ENCODE measurements around the gene IGFL1. TPM values are rescaled to one million over a fixed set of nuclear protein-coding genes. Genes with fewer than 3 reads are reported as not detected.
"Not testable (repeated sequence)": the region's sequence is repeated elsewhere in the genome, so short reads cannot be mapped to it uniquely, and the experiment has no call there.

IGFL1 gene
- total RNA-seq, 1 experiment from 2014 or later = not detected

GRCh38 chr19:46261501-46261900, 32.0 kb downstream of the IGFL1 start:
- not testable (repeated sequence) for H3K36me3 ChIP-seq (replicated peaks; ENCODE audit: control insufficient read depth, insufficient read depth, low read length); H3K4me3 ChIP-seq (ENCODE audit: insufficient read depth, low read depth, low read length); H3K27me3 ChIP-seq (ENCODE audit: control insufficient read depth, insufficient read depth, low read length); DNase-seq

DNA sequence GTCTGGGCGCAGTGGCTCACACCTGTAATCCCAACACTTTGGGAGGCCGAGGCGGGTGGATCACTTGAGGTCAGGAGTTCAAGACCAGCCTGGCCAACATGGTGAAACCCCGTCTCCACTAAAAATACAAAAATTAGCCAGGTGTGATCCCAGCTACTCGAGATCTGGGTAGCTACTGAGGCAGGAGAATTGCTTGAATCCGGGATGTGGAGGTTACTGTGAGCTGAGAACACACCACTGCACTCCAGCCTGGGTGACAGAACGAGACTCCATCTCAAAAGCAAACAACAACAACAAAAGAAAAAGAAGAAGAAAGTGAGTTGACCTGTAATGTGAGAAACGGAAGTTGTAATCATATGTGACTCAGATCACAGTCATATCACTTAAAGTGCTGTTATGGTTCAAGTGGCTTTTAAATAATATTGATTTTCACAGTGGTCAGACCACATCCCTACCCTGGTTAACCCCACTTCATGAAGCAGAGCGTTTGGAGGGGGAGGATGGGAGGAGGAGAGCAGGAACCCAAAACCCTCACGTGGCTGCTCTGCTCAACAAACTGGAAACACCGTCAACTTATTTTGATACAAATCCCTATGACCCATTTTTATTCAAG, 33.2 kb downstream of the IGFL1 start:
- H3K36me3 ChIP-seq (replicated peaks; ENCODE audit: control insufficient read depth, insufficient read depth, low read length); DNase-seq; H3K4me3 ChIP-seq (ENCODE audit: insufficient read depth, low read depth, low read length); H3K27me3 ChIP-seq (ENCODE audit: control insufficient read depth, insufficient read depth, low read length): not testable (repeated sequence)

DNA sequence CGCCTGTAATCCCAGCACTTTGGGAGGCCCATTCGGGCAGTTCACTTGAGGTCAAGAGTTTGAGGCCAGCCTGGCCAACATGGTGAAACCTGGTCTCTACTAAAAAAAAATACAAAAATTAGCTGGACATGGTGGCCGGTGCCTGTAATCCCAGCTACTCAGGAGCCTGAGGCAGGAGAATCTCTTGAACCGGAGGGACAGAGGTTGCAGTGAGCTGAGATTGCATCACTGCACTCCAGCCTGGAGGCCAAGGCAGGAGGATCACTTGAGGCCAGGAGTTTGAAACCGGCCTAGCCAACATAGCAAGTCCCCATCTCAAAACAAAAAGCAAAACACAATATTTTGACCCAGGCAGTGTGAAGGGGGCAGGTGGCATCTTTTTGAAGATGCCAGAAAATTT, 35.3 kb downstream of the IGFL1 start:
- H3K36me3 ChIP-seq (replicated peaks; ENCODE audit: control insufficient read depth, insufficient read depth, low read length); H3K4me3 ChIP-seq (ENCODE audit: insufficient read depth, low read depth, low read length); H3K27me3 ChIP-seq (ENCODE audit: control insufficient read depth, insufficient read depth, low read length); DNase-seq: not testable (repeated sequence)

DNA sequence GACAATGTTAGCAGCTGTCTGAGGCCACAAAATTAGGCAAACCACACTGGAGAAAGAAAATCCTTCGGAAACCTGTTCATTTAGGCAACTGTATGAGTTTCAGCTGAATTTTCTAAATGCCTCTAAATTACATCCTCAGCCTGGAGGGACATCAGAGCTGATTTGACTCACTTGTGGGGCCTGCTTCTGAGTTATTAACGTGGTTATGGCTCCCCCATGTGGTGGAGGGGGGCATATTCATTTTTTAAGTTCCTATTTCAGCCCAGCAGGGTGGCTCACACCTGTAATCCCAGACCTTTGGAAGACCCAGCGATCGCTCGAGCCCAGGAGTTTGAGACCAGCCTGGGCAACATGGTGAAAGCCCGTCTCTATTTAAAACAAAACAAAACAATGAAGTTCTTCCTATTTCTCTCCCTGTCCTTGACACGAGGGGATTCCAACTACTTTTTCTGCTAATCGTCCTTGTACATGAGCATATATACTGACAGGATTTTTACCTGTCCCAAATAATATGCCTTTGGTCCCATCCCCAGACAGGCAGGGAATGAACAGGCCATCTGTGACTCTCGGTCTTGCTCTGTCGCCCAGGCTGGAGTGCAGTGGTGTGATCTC, 35.8 kb downstream of the IGFL1 start:
- Histone ChIP-seq H3K27me3 (ENCODE audit: control insufficient read depth, insufficient read depth, low read length) (no peaks in the 10 kb centered on the region), H3K4me3 (ENCODE audit: insufficient read depth, low read depth, low read length) (no peak overlapping the region), H3K36me3 (replicated peaks; ENCODE audit: control insufficient read depth, insufficient read depth, low read length) (no peaks in the 10 kb centered on the region)
- peak; percentile 79 for DNase-seq

DNA sequence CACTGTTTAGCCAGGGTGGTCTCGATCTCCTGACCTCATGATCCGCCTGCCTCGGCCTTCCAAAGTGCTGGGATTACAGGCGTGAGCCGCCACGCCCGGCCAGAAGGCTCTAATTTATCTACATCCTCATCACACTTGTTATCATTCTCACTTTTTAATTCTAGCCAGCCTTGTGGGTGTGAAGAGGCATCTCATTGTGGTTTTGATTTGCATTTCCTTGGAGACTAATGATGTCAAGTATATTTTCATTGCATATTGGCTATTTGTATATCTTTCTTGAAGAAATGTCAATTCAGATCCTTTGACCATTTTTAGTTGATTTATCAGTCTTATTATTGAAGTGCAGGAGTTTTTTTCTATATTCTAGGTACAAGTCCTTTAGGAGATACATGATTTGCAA, 39.6 kb downstream of the IGFL1 start:
- DNase-seq = no peak
- no peaks in the 10 kb centered on the region for H3K27me3 ChIP-seq (ENCODE audit: control insufficient read depth, insufficient read depth, low read length)
- no peaks in the 10 kb centered on the region for H3K36me3 ChIP-seq (replicated peaks; ENCODE audit: control insufficient read depth, insufficient read depth, low read length)
- no peak overlapping the region for H3K4me3 ChIP-seq (ENCODE audit: insufficient read depth, low read depth, low read length)

DNA sequence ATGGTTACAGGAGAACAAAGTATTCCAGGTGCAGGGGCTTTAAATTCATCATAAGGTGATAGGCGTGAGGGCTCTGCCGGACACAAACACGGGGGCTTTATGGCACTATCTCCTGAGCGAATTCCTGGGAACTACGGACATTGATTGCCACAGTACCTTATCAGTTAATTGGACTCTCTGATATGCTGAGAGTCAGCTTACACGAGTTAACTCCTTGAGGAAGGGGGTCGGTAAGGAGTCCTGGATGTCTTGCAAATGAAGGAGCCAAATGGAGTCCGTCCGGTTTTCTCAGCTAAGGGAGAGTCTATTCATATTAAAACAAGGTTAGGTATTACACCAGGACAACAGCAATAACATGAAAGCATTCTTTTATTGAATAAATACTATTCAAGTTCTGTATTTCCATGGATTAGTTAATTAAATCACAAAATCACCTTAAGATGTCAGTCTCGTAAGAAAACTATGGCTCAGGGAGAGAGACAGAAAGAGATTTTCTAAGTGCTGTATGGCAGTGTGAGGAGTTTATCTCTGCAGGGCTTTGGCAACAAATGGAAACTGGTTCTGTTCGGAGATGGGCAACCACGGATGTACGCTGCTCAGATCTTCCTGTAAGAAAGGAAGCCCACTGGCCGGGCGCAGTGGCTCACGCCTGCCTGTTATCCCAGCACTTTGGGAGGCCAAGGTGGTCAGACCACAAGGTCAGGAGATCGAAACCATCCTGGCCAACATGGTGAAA, 41.1 kb downstream of the IGFL1 start:
- Histone ChIP-seq H3K4me3 (ENCODE audit: insufficient read depth, low read depth, low read length) (no peak overlapping the region), H3K36me3 (replicated peaks; ENCODE audit: control insufficient read depth, insufficient read depth, low read length) (no peaks in the 10 kb centered on the region), H3K27me3 (ENCODE audit: control insufficient read depth, insufficient read depth, low read length) (no peaks in the 10 kb centered on the region)
- no peak for DNase-seq

- no peak overlapping the region for H3K4me3 ChIP-seq (ENCODE audit: insufficient read depth, low read depth, low read length)
- no peaks in the 10 kb centered on the region for H3K36me3 ChIP-seq (replicated peaks; ENCODE audit: control insufficient read depth, insufficient read depth, low read length)
- H3K27me3 ChIP-seq (ENCODE audit: control insufficient read depth, insufficient read depth, low read length) = no peaks in the 10 kb centered on the region
- no peak for DNase-seq
These were observed 42.1 kb downstream of the IGFL1 start for GRCh38 chr19:46271481-46272197.

- not testable (repeated sequence) for H3K27me3 ChIP-seq (ENCODE audit: control insufficient read depth, insufficient read depth, low read length); DNase-seq; H3K4me3 ChIP-seq (ENCODE audit: insufficient read depth, low read depth, low read length); H3K36me3 ChIP-seq (replicated peaks; ENCODE audit: control insufficient read depth, insufficient read depth, low read length)
These were observed 44.4 kb downstream of the IGFL1 start for GRCh38 chr19:46273931-46274330.

DNA sequence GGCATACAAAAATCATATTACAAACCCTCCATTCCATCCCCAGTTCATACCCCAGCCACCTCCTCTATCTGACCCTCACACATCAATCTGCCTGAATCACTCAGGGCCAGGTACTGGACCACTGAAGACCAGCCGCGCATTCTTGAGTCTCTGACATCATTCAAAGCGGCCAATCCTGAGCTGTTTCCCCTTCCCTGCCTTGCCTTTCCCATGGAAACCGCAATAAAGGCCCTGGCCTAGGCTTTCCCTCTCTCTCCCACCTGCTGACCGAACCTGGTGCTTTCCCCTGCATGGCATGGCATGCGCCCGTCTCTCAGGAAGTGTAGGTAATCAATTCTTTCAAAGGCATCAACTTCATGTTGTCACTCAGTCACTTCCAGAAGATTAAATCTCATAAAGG, 49.6 kb downstream of the IGFL1 start:
- Histone ChIP-seq H3K36me3 (replicated peaks; ENCODE audit: control insufficient read depth, insufficient read depth, low read length) (no peaks in the 10 kb centered on the region), H3K27me3 (ENCODE audit: control insufficient read depth, insufficient read depth, low read length) (no peaks in the 10 kb centered on the region)
- no peak for DNase-seq

More for the DNA sequence above, 49.6 kb downstream of the IGFL1 start:
- H3K4me3 ChIP-seq (ENCODE audit: insufficient read depth, low read depth, low read length) = no peak overlapping the region

Other genes starting within 250 kb of the IGFL1 start
- gene CCDC61, start 234.3 kb upstream of the IGFL1 start, total RNA-seq (2014; rRNA removed; shearing (Covaris generic)) = 12.3 and 16.5 TPM in 2 replicates
- not detected in 2 replicates for gene PGLYRP1, start 206.7 kb upstream of the IGFL1 start, total RNA-seq (2014; rRNA removed; shearing (Covaris generic))
- 0.11 TPM in 1 of 2 replicates, not detected in the other for gene IGFL4, start 188.7 kb upstream of the IGFL1 start, total RNA-seq (2014; rRNA removed; shearing (Covaris generic))
- not detected in 2 replicates for gene IGFL3, start 105.1 kb upstream of the IGFL1 start, total RNA-seq (2014; rRNA removed; shearing (Covaris generic))
- 0.17 TPM in 1 of 2 replicates, not detected in the other for gene IGFL2, start 81.5 kb upstream of the IGFL1 start, total RNA-seq (2014; rRNA removed; shearing (Covaris generic))
- 13.2 and 18.0 TPM in 2 replicates for gene HIF3A, start 67.3 kb downstream of the IGFL1 start, total RNA-seq (2014; rRNA removed; shearing (Covaris generic))
- 85.4 and 92.8 TPM in 2 replicates for gene PPP5C, start 117.3 kb downstream of the IGFL1 start, total RNA-seq (2014; rRNA removed; shearing (Covaris generic))
- 39.6 and 44.3 TPM in 2 replicates for gene CCDC8, start 183.8 kb downstream of the IGFL1 start, total RNA-seq (2014; rRNA removed; shearing (Covaris generic))
- 0.14 and 0.15 TPM in 2 replicates for gene PNMA8C, start 199.2 kb downstream of the IGFL1 start, total RNA-seq (2014; rRNA removed; shearing (Covaris generic))
- 17.4 and 23.9 TPM in 2 replicates for gene PNMA8A, start 241.8 kb downstream of the IGFL1 start, total RNA-seq (2014; rRNA removed; shearing (Covaris generic))

All from H7 (cell line).